Measurements from ENCODE around the gene DNAJC7. TPM values are rescaled to one million over a fixed set of nuclear protein-coding genes. Genes with fewer than 3 reads are reported as not detected.
A peak's percentile ranks its signal among the peaks of the same experiment; 100 is the strongest.
"Not testable (repeated sequence)": the region's sequence is repeated elsewhere in the genome, so short reads cannot be mapped to it uniquely, and the experiment has no call there.

DNAJC7 gene
- polyA plus RNA-seq, 12 donors, result 57.5 to 126 (median 94.3) TPM; not detected in 1

DNA sequence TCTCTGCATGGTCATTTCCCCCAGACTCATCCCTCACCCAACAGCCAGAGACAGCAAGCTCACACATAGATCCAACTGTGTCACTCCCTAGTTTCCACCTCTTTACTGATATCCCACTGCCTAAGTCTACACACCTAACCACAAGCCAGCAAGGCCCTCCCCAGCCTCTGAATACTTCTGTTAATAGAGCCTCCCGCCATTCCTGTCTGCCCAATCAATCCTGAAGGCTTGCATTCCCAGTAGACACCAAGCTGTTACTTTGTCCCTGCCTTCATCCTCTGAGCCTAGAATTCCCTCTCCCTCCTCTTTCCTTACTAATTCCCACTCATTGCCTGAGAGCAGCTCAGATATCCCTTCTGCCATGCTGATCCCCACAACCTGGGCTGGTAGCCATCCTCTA lies 28.5 kb upstream of the DNAJC7 start:
- no peak for DNase-seq

DNA sequence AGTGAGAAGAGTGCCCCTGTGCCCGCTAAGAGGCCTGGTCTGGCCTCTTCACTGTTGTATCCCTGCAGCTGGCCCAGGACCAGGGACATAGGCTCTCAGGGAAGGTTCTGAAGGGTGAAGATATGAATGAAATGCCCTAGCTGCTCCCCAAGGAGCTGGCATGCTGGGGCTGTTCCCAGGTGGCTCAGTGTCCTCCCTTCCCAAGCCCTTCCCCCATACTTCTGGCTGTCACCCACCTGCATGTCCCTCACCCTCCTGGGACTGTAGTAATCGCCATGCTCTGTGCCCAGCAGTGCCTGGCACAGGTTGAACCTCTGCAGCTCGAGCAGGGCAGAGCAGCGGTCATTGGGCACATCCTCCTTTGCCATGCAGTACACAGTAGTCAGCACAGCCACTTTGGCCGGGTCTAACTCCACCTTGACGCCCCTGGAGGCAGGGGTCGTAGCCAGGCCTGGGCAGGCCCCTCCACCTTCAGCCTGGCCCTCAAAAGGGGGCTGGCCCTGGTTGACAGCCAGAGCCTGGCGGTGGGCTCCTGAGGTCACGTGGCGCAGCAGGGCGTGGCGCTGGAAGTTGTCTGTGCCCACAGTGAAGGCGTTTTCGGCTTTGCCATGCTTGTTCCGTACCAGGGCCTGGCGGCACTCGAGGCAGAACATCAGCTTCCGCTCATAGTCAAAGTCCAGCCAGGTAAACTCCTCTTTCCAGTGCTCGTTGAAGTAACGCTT lies 25.5 kb upstream of the DNAJC7 start:
- DNase-seq, result no peak

DNA sequence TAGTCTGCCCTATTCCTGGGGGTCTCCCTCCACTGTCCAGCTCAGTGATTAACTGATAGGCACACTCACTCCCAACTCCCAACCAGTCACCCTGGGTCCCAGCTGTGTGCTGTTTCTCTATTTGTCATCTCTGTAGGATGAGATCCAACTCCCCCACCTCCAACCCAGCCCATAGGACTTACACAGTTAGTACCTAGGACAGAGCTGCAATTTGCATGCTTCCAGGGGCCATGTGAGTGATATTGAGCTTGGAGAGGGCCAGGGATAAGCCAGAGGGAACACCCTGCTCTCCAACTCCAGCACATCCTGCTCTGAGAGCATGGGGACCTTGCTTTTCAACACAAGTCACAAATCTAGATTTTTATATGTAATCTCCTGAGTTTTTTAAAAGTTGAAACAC lies 24.4 kb upstream of the DNAJC7 start:
- DNase-seq, result no peak

DNA sequence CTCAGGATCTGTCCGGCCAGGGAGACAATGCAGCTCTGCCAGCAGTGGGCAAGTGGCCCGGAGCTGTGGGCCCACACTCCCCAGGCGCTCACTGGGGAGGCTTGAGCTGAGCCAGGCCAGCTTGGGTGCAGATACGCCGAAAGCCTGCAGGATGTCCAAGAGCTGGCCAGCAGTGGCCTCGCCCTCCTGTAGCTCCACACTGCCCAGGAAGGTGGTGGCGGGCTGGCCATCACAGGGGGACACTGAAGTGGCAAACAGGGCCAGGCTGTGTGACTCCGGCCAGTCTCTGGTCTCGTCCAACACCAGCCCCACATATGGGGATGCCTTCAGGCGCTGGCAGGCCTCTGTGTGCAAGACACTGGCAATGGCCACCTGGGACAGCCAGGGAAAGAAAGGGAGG lies 23.6 kb upstream of the DNAJC7 start:
- DNase-seq, result no peak

DNA sequence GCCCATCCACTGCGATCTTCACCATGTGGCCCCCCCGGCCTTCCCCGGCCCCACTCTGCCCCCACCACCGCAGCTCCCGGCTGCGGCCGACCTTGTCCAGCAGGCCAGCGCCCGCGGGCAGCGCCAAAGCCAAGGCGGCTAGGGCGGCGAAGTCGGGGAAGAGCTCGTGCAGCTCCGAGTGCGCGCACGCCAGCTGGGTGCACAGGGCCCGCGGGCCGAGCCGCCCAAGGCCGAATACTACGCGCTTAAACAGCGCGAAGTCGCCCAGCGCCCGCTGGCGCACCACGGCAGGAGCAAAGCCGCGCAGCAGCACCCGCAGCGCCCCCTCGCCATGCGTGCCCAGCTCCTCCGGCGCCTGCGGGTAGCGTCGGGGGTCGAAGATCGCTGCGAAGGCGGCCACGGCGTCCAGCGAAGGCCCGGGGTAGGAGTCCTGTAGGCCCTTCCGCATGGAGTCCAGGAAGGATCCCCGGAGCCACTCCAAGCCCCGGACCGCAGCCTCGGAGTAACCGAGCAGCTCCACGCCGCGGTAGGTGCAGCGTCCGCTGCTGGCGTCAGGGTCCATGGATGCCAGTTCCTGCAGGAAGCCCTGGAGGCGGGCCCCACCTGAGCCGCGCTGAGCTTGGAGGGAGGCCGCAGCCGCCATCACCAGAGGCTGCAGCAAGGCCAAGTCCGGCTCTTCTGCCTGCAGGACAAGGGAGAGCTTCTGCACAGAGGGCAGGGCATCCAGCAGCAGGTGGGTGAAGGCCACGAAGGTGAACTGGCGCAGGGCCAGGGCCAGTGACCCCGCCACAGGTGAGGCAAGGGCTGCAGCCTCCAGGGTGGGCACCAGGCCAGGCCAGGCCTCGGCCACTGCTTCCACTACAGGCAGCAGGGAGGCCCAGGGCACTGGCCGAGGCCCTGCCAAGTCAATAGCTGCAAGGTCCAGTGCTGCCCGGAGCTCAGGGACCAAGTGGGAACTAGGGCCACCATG lies 22.8 kb upstream of the DNAJC7 start:
- DNase-seq, result no peak

DNA sequence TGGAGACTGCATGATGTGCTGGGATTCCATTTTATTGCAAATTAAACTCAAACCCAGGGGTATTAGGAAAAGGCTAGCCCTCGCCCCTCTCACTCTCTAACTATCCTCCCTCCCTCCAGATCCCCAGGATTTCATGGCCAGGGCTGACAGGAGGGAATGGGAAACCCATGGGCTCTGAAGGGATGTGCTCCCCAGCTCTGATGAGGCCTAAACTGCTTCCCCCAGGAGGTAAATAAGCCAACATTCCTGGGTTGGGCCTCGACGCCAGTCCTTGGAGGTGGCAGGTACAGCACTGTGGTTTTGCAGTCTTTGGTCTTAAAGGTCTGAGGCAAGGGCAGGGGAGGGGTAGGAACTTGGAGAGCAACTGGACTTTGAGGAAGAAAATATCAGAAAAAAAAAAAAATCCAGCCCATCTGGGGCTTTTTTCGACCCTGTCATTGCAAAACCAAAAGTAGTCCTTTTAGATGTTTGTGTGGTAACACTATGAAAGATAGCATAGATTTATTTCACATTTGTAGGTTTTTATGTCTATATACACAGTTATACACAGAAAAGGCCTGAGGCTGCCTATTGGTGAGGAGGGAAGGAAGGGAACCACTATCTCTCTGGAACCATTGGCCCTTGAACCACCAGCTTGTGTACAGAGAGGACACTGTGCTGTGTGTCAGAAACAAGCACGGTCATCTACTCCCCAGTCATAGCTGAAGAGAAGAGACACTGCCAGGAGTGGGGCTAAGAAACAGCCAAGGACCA lies 21.2 kb upstream of the DNAJC7 start:
- DNase-seq, result no peak

DNA sequence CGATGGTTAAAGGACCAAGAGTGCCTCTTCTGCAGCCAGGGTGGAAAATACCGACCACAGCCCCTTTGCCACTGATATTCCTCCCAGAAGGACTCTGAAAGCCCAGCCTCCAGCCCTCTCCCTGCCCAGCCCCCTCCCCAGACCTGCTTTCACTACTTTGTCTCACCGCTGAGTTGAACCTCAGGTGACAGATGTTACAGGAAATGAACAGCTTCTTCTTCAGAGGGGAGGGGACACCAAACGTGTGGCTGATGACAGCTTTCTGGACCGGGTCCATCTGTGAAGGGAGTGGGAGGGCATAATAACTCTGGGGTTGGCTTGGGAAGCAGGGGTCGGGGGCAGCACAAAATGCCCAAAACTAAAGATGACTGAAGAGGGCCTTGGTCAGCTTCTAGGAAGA lies 16.8 kb upstream of the DNAJC7 start:
- DNase-seq, result no peak

DNA sequence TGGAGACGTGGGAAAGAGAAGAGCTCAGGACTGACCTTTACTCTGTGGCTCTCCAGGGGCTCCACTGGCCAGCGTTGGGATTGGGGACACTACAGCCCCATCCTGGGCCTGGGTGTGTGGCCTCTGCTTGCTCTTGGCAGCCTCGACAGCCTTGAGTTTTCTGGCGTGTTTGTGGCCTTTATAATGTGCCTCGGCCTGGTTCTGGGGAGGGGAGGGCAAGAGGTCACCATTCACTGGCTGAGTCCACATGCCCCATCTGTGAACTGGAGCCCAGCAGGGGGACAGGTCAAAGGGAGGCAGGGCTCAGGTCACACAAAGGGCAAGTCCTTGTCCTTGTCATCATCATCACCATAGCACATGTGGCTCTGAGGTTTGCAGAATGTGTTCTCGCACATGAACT lies 14.3 kb upstream of the DNAJC7 start:
- no peak for DNase-seq

DNA sequence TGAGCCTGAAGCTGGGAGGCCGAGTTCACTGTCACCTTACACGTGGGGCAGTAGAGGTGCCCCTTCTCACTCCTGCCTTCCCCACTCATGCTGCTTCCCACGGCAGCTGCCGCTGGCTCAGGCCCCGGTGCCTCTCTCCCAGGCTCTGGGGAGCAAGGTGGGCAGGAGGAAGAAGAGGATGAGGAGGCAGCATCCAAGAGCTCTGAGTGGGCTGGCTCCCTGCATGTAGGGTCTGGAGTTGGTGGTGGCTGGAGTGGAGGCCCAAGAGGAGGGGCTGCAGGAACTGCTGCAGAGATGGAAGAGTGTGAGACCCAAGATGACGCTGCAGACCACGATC lies 11.5 kb upstream of the DNAJC7 start:
- DNase-seq, result no peak

DNA sequence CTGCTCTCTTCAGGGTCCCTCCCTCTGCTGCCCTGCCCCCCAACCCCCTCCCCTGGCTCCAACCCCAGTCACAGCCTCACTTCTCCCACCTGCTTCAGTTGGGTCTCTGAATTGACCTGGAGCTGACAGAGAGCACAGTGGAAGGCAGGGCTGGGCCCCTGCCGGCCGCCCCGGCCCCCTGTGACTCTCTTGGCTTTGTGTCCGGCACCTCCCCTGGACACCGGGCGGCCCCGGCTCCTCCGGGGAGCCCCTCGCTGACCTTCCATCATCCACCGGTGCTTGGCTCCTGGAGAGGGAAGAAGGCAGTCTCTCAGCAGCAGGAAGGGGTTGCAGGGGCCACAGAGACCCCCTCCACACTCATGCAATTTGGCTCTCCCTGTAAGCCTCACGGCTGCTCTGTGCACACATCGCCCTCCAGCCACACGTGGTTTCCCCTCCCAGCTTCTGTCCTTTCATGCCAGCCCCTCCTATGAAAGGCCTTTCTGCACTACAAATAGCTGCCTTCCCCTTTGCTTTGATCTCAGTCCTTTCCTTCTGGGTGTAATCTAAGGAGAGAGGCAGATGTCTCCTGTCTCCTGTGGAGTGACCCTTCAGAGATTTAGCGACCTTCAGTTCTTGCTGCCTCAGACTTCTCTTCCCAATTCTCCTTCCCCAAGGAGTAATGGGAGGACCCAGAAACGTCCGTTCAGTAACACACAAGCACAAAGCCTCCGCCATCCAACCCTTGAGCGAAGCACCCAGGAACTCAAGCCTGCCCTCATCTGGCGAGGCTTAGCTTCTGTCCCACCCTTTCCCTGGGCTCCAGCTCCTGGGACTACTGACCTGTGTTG lies 10.9 kb upstream of the DNAJC7 start:
- DNase-seq, result no peak

DNA sequence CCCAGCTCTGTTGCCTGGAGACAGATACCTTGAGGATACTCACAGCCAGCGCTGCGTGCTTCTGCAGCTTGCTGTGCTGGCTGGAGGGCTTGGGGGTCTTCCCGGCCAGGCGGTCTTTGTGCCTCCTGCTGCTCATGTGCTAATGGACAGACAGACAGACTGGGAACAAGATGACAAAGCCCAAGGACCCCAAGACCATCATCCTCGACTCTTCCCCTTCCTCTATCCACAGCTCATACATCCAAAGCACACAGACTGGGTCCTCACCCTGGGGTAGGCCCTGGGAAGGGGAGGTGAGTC lies 10.3 kb upstream of the DNAJC7 start:
- no peak for DNase-seq

DNA sequence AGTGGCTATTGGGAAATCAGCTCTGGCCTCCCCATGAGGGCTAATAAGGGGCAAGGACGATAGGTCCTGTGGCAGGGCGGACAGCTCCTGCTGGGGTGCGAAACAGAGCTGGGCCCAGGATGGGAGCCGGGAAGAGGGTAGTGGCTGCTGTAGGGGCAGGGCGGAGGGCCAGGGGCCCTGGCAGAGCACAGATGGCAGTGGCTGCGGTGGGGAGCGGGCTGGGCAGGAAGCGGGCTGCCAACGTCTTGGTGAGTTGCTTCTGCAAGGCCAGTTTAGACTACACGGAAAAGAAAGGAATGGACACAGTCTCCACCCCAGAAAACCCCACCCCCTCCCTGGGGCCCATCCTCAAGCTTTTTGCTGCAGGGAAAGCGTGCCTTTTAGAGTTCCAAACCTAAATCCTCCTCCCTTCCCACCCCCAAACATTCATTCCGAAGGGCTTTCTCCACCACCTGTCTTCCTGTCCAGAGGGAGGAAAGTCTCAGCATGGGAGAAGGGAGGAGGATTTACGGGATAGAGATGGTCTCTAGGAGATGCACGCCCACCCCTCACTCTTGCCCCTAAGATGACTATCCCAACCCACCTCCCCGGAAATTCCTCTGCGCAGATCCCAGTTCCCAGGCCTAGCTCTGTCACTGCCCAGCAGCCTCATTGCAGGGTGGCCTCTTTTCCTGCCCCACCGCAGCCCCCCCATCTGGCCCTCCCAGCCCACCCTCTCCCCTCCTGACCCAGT lies 9.8 kb upstream of the DNAJC7 start:
- no peak for DNase-seq

DNA sequence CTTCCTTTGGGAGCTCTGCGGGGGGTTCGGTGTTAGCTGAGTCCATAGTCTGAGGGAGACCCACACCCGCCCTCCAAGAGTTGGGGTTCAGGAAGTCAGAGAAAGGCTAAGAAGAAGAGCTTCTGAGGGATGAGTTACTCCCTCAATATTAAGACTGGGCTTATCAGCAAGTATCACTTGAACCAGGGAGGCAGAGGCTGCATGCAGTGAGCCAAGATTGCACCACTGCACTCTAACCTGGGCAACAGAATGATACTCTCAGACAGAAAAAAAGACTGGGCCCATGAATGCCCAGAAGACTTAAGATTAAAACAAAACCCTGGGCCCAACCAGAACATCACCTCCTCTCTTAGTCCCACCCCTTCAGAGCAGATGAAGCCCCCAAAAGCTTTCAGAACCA lies 8.7 kb upstream of the DNAJC7 start:
- DNase-seq, result no peak

DNA sequence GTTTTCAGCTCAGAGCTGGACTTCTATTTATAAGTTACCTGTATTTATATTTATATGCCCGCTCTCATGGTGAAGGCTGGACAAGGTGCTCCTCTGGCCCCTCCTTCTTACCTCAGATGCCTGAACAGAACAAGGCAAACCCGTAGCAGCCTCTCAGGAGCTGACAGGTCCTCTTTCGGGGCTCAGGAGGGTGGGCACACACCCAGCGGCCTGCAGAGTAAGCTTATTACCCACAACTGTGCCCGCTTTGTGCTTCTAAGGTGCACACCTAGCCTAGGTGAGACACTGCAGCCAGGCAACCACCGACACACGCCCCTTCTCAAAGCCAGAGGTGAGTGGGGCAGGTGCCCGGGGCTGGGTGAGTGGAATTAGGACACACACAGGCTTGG lies 7.9 kb upstream of the DNAJC7 start:
- no peak for DNase-seq

DNA sequence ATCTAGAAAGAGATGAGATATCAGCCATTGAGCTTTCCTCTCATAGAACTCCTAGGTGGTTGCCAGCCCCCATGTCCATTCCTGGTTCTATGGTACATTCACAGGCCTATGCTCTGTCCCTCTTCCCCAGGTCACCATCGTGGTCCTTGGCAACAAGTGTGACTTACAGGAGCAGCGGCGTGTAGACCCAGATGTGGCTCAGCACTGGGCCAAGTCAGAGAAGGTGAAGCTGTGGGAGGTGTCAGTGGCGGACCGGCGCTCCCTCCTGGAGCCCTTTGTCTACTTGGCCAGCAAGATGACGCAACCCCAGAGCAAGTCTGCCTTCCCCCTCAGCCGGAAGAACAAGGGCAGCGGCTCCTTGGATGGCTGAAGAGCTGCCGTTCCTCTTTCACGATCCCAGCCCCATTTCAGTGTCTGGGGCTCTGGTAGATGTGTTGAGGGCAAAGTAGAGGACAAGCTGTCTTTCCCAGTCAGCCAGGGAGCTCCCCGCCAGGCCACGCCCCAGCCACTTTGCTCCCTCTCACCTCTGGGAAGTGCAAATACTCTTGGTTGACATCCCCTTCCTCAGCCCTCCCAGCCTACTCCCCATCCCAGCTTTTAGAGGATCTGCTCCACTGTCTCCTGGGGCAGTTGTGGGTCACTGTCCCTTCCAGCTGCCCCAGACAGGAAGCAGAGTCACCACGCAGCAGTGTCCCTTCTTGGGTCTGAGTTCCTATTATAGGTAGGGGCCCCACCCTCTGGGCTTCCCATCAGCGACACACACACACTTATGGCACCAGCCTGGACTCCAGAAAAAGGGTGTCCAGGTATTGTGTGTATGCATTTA lies 6.5 kb upstream of the DNAJC7 start:
- no peak for DNase-seq

DNA sequence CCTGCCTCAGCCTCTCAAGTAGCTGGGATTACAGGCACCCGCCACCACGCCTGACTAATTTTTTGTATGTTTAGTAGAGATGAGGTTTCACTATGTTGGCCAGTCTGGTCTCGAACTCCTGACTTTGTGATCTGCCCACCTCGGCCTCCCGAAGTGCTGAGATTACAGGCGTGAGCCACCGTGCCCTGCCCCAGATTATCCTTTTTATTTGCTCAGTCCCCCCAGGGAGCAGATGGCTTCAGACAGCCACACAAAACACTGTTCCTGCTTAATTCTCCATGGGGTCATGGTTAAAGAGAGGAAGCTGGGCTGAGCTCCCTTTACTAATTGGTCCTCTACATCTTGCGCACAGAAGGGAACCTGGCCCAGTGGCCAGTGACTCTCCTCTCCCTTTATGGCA lies 3.6 kb upstream of the DNAJC7 start:
- DNase-seq, result not testable (repeated sequence)

DNA sequence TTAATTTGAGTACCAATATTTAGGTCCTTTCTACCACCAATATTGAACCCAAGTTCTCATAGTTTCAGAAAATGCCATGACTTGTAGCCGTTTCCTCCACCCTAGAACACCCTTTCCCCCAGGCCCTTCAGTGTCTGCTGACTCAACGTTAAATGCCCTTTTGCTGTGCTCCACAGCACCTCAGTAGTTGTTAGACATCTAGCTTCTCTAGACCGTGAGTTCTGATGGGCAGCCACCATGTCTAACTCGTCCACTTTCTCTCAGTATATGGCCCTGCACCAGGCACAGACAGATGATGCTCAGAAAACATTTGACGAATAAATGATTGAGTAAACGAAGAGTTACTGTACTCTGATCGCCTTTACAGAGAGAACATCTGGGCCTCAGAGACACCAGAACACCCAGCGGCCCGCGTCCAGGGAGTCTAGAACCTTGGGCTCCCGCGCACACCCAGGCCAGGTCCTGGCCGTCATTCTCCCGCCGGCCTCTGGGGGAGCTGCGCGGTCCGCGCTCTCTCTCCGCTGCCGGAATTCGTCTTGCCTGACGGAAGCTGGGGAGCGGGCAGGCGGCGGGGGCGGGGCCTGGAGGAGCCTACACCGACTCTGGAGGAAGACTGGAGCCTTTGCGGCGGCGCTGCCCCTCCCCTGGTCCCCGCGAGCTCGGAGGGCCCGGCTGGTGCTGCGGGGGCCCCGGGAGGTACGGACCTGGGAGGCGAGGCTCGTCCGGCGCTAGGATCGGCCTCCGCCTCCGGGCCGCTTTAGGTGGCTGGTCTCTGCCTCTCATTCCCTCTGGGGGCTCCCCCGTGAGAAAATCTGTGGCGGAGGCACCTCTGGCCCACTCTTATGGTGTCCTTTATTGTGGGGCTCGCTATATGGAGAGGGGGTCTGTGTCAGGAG lies 2.5 kb upstream of the DNAJC7 start, which contains the start of gene NKIRAS2:
Gene NKIRAS2 (plus strand): TSS at position 582 of the 896 bp plus-strand sequence. CDS start 1,488 bp downstream, outside the sequence.
- DNase-seq, result peak; percentile 88

DNA sequence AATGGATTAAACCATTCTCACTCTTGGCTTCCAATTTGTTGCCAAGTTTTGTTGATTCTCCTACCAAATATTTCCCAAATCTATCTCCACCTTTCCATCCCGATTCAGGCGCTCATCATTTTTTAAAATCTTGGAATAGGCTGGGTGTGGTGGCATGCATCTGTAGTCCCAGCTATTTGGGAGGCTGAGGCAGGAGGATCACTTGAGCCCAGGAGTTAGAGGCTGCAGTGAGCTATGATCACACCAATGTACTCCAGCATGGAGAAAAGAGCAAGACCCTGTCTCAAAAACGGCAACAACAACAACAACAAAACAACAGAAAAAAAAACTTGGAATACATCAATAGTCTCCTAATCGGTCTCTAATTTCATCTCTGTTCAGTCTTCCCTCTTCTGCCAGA lies 1.7 kb upstream of the DNAJC7 start:
- no peak for DNase-seq

DNA sequence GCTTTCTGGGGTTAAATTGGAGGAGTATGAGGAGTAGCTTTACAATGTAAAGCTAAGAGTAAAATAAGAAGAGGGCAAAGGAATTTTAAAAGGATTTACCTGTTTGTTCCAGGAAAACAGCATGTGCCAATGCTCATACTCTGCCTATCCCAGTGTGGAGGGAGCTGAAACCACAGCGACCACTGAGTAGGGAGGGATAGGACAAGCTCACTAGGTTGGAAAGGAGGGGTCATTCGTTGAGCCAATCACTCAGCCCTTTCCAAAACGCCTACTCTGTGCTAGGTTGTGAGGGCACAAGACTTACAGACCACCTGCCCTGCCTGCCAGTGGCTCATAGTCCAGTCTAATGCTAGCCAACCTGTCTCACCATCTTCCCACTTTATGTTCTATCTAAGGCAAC lies 1.1 kb upstream of the DNAJC7 start:
- no peak for DNase-seq
